ENCODE measurements around the gene KANSL1.
"Not testable (repeated sequence)": the region's sequence is repeated elsewhere in the genome, so short reads cannot be mapped to it uniquely, and the experiment has no call there.

Gene KANSL1, protein sequence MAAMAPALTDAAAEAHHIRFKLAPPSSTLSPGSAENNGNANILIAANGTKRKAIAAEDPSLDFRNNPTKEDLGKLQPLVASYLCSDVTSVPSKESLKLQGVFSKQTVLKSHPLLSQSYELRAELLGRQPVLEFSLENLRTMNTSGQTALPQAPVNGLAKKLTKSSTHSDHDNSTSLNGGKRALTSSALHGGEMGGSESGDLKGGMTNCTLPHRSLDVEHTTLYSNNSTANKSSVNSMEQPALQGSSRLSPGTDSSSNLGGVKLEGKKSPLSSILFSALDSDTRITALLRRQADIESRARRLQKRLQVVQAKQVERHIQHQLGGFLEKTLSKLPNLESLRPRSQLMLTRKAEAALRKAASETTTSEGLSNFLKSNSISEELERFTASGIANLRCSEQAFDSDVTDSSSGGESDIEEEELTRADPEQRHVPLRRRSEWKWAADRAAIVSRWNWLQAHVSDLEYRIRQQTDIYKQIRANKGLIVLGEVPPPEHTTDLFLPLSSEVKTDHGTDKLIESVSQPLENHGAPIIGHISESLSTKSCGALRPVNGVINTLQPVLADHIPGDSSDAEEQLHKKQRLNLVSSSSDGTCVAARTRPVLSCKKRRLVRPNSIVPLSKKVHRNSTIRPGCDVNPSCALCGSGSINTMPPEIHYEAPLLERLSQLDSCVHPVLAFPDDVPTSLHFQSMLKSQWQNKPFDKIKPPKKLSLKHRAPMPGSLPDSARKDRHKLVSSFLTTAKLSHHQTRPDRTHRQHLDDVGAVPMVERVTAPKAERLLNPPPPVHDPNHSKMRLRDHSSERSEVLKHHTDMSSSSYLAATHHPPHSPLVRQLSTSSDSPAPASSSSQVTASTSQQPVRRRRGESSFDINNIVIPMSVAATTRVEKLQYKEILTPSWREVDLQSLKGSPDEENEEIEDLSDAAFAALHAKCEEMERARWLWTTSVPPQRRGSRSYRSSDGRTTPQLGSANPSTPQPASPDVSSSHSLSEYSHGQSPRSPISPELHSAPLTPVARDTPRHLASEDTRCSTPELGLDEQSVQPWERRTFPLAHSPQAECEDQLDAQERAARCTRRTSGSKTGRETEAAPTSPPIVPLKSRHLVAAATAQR (N-terminal part only)

DNA sequence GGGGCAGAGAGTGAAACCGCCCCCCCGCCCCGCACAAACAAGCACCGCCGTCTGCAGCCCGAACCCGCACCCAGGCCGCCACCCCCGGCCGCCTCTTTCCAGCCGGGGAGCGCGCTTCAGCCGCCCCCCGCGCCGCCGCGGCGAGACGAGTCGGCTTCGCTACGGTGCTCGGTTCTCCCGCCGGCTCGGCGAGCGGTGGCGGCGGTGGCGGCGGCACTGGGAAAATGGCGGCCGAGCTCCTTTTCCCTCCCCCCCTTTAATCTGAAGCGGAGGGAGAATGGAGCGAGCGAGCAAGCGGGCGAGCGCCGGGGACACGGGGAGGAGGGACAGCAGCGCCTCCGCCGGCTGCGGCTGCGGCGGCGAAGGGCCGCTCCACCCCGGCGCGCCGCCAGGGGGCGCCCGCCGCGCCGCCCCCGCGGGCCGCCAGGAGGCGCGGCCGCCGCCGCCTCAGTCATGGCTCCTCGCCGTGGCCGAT lies at the start of gene KANSL1:
KANSL1 (minus strand) TSS at position 279 of the 475 bp plus-strand sequence. CDS start 21,286 bp downstream, outside the sequence.
- DNase-seq = peak; percentile 78

DNA sequence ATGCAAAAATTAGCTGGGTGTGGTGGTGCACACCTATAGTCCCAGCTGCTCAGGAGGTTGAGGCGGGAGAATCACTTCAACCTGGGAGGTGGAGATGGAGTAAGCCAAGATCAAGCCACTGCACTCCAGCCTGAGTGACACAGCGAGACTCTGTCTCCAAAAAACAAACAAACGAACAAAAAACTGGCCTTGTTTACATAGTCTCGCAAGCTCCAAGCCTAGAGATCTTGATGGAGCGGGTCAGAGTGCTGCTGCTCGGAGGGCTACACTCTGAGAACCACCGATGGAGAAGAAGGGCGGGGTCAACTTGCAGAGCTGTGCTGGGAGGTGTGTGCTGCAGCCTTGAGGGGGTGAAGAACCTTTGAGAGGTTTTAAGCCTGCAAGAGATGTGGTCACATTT lies 38.1 kb upstream of the KANSL1 start:
- not testable (repeated sequence) for DNase-seq

- DNase-seq = peak; percentile 89
These were observed 32.1 kb upstream of the KANSL1 start for GRCh38 chr17:46225274-46225794.

- not testable (repeated sequence) for DNase-seq
These were observed 31.6 kb upstream of the KANSL1 start for GRCh38 chr17:46224864-46225263.

DNA sequence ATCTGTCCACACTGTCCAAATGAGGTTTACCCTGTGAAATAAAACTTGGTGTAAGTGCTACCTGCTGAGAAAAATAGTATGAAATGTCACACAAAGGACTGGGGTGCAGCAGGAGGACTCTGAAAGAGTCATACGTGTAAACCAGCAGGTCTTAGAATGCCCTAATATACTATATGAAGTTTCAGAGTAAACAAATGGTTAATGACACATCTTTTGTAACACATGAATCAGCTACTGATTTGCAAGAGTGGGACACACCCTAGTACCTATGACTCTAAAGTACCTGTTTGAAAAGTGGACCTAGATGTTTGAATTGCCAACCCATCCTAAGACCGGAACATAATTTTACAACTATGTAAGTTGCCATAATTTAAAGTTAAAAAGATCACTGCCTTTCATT lies 29.8 kb upstream of the KANSL1 start:
- DNase-seq = not testable (repeated sequence)

- DNase-seq = no peak
These were observed 23.5 kb upstream of the KANSL1 start for GRCh38 chr17:46216682-46217081.

- DNase-seq = peak; percentile 60
These were observed 19.6 kb upstream of the KANSL1 start for GRCh38 chr17:46212634-46213435.

GRCh38 chr17:46208997-46209396 lies 15.8 kb upstream of the KANSL1 start:
- DNase-seq = no peak

GRCh38 chr17:46205975-46206374 lies 12.7 kb upstream of the KANSL1 start:
- no peak for DNase-seq

DNA sequence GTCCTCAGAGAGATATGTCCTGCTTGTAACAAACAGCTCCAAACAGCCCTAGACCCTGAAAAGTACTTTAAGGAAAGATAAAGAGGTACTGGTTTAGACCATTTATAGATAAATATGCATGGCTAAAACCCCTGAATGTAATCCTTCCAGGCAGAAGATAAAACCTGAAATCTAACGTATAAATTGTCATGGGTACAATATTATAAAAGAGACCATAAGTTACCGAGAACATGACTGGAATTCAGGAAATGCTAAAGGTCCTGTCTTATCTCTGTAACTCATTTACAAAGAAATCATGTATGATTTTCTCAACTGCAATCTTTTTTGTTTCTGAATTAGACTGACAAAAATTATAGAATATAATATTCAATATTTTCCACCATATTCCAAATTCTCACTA lies 9.2 kb upstream of the KANSL1 start:
- DNase-seq = no peak

DNA sequence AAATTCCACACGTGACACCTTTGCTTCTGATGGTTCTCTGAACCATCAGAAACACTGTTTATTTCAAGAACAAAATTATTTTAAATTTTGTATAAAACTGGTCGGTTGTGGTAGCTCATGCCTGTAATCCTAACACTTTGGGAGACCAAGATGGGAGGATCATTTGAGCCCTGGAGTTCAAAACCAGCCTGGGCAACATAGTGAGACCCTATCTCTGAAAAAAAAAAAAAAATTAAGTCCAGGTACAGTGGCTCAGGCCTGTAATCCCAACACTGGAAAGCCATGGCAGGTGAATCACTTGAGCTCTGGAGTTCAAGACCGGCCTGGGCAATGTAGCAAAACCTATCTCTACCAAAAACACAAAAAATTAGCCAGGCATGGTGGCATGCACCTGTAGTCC lies 8.3 kb upstream of the KANSL1 start:
- DNase-seq = no peak

- DNase-seq = no peak
These were observed 7.0 kb upstream of the KANSL1 start for GRCh38 chr17:46200197-46200596.

DNA sequence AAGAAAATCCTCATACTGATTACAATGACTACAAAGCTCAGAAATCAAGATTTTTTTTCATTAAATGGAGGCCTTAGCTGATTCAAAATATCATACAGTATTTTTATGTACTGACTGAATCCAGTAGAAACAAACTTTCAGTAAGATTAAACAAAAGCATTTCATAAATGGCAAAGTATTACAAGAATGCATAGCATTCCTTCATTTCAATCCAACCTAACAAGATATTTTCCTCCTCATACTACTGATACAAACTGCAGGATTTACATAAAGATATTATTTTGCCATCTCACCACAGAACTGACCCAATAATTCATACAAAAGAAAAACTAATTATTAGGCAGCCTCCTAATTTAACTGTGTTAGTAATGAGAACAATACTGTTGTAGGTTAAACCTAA lies 6.2 kb upstream of the KANSL1 start:
- DNase-seq = no peak

DNA sequence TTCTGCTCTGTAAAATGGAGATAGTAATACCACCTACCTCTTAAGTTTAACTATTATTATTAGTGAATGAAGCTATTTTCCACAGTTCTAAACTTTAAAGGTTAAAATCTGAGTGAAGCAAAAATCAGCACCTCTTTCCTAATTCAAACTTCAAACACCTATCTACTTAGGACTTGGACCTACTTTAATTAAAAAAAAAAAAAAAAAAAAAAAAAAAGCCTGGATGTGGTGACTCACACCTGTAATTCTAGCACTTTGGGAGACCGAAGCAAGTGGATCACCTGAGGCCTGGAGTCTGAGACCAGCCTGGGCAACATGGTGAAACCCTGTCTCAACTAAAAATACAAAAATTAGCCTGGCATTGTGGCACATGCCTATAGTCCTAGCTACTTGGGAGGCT lies 5.0 kb upstream of the KANSL1 start:
- no peak for DNase-seq

DNA sequence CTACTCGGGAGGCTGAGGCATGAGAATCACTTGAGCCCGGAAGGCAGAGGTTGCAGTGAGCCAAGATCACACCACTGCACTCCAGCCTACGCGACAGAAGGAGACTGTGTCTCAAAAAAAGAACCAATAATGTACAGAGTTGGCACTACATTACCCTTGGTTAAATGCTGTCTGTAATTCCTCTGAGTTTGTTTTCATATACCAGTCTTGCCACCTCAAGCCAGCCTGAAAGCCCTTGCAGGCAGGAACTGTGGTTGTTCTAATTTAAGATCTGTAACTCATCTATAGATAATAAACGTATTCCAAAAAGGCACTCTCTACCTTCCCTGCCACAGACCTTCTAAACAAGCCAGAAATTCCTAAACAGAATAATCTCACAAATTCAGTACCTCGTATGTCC lies 4.3 kb upstream of the KANSL1 start:
- no peak for DNase-seq

GRCh38 chr17:46195939-46196716 lies 2.9 kb upstream of the KANSL1 start:
- no peak for DNase-seq

- DNase-seq = no peak
These were observed 2.1 kb upstream of the KANSL1 start for GRCh38 chr17:46195217-46195855.

DNA sequence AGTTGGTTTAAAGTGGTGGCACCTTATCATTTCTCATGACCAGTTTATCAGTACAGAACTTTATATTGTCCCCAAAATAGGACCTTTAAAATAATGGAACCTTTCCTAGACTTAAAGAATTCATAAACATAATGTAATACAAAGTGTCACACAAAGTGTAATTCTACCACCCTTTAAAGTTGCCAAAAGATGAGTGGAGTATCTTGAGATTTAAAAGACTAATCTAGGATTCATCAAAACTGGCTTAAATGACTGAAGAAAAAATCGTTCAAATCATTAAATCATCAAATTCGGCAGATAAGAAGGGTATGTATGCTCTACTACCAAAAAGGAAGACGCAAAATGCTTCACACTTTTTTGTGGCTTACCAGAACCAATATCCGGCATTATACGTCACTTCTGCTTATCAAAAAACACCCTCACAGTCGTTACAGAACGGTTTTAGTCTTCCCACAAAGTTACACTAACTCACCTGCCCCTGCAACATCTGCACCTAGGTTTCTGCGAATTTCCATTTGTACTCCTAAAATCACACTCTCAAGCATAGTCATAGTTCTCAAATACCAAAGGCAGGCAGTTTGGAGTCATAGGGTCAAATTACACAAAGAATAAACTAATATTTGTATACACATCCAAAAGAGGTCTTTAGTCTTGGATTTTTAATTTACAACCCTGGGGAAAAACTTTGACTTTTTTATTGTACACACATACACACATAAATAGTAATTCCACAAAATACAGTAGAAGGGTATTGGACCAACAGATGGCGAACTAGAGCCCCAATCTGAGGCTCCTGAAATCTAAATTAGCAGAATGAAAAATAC lies 1.4 kb upstream of the KANSL1 start:
- DNase-seq = peak; percentile 51

DNA sequence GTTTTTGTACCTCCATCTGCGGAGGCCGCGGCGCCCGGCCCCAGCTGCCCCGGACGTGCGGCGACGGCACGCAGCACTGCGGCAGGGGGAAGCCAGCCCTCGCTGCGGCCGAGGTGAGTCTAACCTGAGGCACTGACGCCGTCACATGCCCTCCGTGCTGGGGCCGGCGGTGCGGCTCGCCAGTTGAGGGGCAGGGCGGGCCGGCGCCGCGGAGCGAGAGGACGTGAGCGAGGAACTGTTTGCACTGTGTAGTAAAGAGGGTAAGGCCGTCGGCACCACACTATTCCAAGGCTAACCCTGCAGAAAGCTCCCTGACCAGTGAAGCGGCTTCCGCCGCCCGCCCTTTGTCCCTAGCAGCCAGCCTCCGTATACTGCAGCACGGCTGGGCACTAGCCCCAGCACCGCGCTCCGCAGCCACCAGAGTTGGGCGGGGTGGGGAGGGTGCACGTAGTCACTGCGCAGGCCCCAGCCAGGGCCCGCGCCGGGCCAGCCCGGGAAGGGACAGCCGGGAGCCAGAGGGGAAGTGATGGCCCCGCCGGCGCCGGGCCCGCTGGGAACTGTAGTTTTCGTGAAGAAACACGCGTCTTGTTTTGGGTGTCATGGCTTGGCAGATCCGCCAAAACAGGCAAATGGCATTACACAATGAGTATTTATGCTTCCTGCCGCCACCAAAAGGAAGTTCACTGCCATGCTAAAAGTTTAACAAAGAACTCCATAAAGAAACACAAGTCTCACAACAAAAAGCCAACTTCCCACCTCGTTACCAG lies 580 bp upstream of the KANSL1 start:
- peak; percentile 86 for DNase-seq

Data from activated gamma-delta T cell treated with Interleukin-2 at 50 U/mL for 16 hours (primary cell).